WTC11 (cell line): ENCODE results near the gene TCF20.

Experiments used
- CTCF ChIP-seq: fragments of 200-600 bp; IDR thresholded peaks from 2 replicates; pipeline ENCODE4 v1.8.0; 2022; ENCODE audit warnings: antibody characterized with exemption
- GABPB1 ChIP-seq: sonication (generic); formaldehyde crosslinking; IDR thresholded peaks from 2 replicates; pipeline ENCODE4 v1.8.1; 2023; ENCODE audit warnings: mild to moderate bottlenecking, missing genetic modification reagents
- IRF1 ChIP-seq: sonication (generic); formaldehyde crosslinking; IDR thresholded peaks from 2 replicates; pipeline ENCODE4 v1.8.0; 2023; ENCODE audit warnings: missing genetic modification reagents
- RELA ChIP-seq: sonication (generic); formaldehyde crosslinking; IDR thresholded peaks from 2 replicates; pipeline ENCODE4 v1.8.1; 2022; ENCODE audit warnings: missing genetic modification reagents, mild to moderate bottlenecking, borderline replicate concordance

- no peak for TF ChIP-seq GABPB1 (CRISPR knock-in tag)
- no peak for TF ChIP-seq CTCF
- no peak for TF ChIP-seq RELA (CRISPR knock-in tag)
- TF ChIP-seq IRF1: no peak
These were observed 15.8 kb upstream of the TCF20 start for GRCh38 chr22:42286205-42286604.
